Measurements from ENCODE around the gene HAAO. TPM values are rescaled to one million over a fixed set of nuclear protein-coding genes. Genes with fewer than 3 reads are reported as not detected.

HAAO gene
- total RNA-seq, 2 donors from 2014 or later, result 0.65 to 6.1 TPM

DNA sequence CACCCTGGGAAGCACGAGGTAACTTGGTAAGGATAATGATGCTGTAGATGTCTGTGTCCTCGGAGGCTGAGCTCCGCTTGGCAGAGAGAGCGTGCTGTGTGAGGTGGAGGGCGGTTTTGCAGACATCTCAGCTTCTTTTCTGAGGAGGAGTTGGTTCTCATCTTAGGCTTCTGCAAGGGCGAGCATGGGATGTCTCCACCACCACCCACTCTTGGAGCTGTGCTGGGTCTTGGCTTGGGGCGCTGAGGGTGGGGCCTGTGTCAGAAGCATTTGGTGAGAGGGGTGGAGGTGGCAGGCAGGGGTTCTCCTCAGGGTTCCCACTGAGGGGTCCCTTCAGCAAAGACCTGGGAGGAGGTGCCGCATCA is 37.6 kb downstream of the HAAO start:
- H3K4me3 Mint-ChIP-seq, result no peak overlapping the region
- ATAC-seq (replicated peaks in 1 of 2), result no peak

DNA sequence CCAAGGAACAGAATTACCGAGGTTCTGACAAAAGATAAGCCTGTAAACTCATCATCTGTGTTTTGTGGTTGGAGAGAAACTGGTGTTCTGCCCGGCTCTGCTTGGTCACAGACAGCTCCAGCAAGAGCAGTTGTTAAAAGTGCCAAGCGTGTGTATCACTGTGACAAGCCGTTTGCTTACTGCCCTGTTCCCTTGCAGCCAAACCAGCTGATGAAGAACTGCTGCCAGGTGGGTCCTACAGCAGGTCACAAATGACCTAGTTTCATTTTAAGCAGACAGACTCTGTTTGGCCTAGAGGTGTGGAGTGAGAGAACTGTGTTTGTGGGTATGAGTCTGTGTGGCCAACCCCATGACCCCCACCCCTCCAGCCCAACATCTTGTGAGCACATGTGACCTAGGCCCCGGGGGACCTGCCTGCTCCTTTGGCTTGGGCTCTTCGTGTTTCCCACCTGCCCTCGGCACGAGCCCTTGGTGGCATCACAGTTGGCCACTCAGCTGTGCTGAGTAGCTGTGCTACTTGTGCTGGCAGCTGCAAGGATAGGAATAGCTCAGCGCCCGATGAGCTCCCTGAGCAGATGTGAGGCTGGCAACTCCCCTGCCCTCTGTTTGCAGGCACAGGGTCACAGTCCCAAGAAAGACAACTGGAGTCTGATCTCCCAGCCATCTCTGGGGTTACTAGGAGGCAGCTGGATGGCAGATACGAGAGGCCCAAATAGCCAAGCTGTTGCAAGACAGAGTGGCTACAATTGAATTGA is 38.2 kb downstream of the HAAO start:
- Mint-ChIP-seq H3K27me3 (ENCODE audit: low read depth) (no peaks in the 10 kb centered on the region), H3K27ac (no peak overlapping the region), H3K36me3 (ENCODE audit: insufficient read depth in 2 of 2) (peaks cover 0 to 4% of the 10 kb centered on the region in 2 donors), H3K4me1 (ENCODE audit: low read depth) (peaks cover 5% of the 10 kb centered on the region), H3K9me3 (no peaks in the 10 kb centered on the region), H3K4me3 (no peak overlapping the region)
- ATAC-seq (replicated peaks in 1 of 2), result peak; percentile 33 to 55
- DNase-seq, result no peak

More for the DNA sequence above, 37.6 kb downstream of the HAAO start:
- Mint-ChIP-seq H3K36me3 (ENCODE audit: insufficient read depth in 2 of 2) (peaks cover 0 to 4% of the 10 kb centered on the region in 2 donors), H3K4me1 (ENCODE audit: low read depth) (peaks cover 5% of the 10 kb centered on the region), H3K27me3 (ENCODE audit: low read depth) (no peaks in the 10 kb centered on the region), H3K27ac (no peak overlapping the region), H3K9me3 (no peaks in the 10 kb centered on the region)
- no peak for DNase-seq

DNA sequence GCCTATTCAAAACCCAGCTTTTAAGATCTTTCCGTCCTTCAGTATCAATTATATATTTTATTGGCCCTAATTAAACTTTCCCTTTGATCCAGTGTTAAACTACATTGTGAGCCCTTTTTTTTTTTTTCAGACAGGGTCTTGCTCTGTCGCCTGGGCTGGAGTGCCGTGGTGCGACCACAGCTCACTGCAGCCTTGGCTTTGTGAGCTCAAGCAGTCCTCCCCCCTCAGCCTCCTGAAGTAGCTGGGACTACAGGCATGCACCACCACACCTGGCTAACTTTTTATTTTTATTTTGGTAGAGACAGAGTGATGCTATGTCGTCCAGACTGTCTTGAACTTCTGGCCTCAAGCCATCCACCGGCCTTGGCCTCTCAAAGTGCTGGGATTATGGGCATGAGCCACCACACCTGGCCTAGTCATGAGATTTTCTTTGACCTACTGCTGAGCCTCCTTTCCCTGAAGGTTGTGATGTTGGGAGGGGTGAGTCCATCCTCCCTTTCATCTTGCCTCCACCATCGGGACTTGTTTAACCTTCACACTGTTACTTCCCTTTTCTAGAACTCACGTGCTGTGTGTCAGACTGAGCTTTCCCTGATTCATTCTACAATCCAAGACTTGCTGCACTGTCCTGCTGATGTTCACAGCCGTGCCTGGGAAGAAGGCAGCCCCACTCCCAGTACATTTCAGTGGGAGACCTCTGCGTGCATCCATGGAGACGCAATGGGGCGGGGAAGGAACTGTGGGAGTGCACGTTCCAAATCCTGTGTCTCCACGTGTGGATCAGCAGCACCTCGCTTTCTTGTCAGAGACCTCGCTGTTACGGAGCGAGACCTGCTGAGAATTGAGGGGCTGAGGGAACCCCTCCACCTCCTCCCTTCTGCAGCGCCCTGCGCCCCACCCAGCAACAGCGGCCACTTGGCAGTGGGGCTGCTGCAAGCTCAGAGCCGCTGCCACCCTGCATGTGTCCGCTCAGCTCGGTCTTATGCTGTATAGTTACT is 39.3 kb downstream of the HAAO start:
- no peaks in the 10 kb centered on the region for H3K27me3 Mint-ChIP-seq (ENCODE audit: low read depth)
- no peak overlapping the region for H3K27ac Mint-ChIP-seq
- H3K4me3 Mint-ChIP-seq, result no peak overlapping the region
- no peaks in the 10 kb centered on the region for H3K9me3 Mint-ChIP-seq
- H3K4me1 Mint-ChIP-seq (ENCODE audit: low read depth), result peaks cover 5% of the 10 kb centered on the region
- H3K36me3 Mint-ChIP-seq (ENCODE audit: insufficient read depth in 2 of 2), result peaks cover 0 to 4% of the 10 kb centered on the region in 2 donors
- ATAC-seq (replicated peaks in 1 of 2), result no peak
- no peak for DNase-seq

DNA sequence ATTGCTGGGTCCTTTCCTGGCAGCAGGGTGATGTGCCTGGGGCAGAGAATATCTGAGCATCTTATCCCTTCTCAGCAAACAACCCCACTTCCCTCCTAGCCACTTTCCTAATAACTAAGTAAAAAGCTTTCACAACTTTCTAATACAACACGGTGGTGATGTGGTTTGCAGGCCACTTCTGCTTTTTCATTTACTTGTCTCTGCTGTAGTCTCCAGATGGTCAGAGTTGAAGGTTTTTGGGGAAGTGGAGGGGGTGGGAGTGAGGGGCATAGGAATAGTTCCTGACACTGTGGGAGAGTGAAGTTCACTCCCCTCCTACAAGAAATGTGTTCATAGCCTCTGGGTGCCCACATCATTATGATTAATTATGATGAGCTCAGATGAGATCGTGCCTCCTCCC is 40.1 kb downstream of the HAAO start:
- Mint-ChIP-seq H3K36me3 (ENCODE audit: insufficient read depth in 2 of 2) (peaks cover 0 to 4% of the 10 kb centered on the region in 2 donors), H3K4me1 (ENCODE audit: low read depth) (peaks cover 5% of the 10 kb centered on the region), H3K4me3 (no peak overlapping the region), H3K9me3 (no peaks in the 10 kb centered on the region), H3K27me3 (ENCODE audit: low read depth) (no peaks in the 10 kb centered on the region), H3K27ac (no peak overlapping the region)
- ATAC-seq (replicated peaks in 1 of 2), result no peak
- no peak for DNase-seq

DNA sequence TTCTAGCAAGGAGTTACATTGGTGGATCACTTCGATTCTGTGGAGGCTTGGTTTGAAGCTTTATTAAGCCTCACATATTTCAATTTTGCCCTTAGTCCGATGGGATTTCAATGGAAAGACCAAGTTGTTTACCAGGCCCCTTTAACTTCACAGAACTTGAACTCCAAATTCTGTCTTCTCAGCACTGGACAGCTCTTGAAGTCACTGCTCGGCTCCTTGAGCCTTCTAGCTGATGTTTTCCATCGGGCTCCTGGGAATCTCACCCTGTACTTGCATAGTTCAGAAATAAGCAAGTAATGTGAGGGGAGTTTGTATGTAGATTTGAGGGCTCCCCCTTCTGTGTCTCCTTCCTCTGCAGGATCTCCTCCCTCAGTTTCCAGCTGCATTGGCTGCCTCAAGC is 43.5 kb downstream of the HAAO start:
- no peaks in the 10 kb centered on the region for H3K27me3 Mint-ChIP-seq (ENCODE audit: low read depth)

DNA sequence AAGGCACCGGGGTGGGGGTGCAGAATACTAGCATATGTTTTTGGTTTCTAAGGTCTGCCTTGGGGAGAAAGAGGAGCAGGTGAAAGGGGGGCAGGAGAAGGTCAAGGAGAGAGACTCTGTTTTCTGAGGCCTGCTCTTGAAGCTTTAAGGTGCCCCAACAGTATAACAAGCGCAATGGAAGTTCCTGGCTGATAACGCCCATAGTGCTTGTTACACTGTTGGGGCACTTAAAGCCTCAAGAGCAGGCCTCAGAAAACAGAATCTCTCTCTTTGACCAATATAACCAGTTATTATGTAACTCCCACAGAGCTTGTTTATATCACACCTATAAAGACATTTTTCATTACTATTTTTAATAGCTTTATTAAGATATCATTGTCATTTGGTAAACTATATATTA is 45.0 kb downstream of the HAAO start:
- no peaks in the 10 kb centered on the region for H3K27me3 Mint-ChIP-seq (ENCODE audit: low read depth)
- no peak overlapping the region for H3K27ac Mint-ChIP-seq
- H3K4me1 Mint-ChIP-seq (ENCODE audit: low read depth), result no peaks in the 10 kb centered on the region
- peaks cover 0 to 7% of the 10 kb centered on the region in 2 donors for H3K36me3 Mint-ChIP-seq (ENCODE audit: insufficient read depth in 2 of 2)
- no peaks in the 10 kb centered on the region for H3K9me3 Mint-ChIP-seq
- ATAC-seq (replicated peaks in 1 of 2), result no peak
- H3K4me3 Mint-ChIP-seq, result no peak overlapping the region
- no peak for DNase-seq

More for the DNA sequence above, 43.5 kb downstream of the HAAO start:
- DNase-seq (no peak), ATAC-seq (replicated peaks in 1 of 2) (no peak)
- Mint-ChIP-seq H3K4me3 (no peak overlapping the region), H3K36me3 (ENCODE audit: insufficient read depth in 2 of 2) (peaks cover 0 to 4% of the 10 kb centered on the region in 2 donors), H3K9me3 (no peaks in the 10 kb centered on the region), H3K4me1 (ENCODE audit: low read depth) (no peaks in the 10 kb centered on the region), H3K27ac (no peak overlapping the region)

DNA sequence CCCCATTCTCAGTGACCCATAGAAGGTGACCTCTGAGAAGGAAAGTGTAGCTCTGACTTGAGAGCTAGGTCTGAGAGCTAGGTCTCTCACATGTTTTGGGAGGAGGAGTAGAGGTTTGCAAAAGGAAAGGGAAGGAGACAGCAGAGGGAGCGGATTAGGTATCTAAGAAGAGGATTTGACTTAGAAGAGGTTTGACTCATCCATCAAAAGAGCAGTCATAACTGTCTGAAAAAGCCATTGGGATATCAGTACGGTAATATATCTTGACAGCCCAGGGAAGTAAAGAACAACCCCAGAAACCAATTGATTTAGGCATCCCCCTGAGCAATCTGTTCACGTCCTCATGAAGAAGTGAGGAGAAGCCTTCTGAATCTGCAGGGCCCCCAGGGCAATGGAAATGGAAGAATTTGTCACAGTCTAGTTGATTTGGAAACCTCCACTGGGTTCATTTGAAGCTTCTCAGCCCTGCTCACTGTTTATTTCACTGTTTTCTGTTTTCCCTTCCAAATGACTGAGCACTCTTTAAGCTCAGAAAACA is 47.8 kb downstream of the HAAO start:
- Mint-ChIP-seq H3K4me1 (ENCODE audit: low read depth) (peaks cover 10% of the 10 kb centered on the region), H3K27me3 (ENCODE audit: low read depth) (no peaks in the 10 kb centered on the region), H3K4me3 (no peak overlapping the region), H3K9me3 (no peaks in the 10 kb centered on the region), H3K36me3 (ENCODE audit: insufficient read depth in 2 of 2) (peaks cover 4 to 7% of the 10 kb centered on the region in 2 donors), H3K27ac (no peak overlapping the region)
- no peak for ATAC-seq (replicated peaks in 1 of 2)
- DNase-seq, result no peak

DNA sequence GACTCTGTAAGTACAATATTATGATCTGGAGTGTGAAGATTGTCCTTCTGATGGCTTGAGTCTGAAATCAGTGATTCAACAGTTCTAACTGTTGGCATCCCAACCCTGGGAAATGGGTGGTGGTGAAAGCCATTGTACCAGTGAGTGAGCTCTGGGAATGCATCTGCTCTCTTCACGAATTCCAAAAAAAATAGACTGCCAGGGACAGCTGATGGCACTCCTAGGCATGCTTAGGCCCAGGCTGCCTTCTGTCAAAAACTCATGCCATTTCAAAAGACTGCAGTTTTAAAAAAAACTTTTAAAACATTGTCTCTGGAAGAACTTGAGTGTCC is 48.8 kb downstream of the HAAO start:
- Mint-ChIP-seq H3K4me1 (ENCODE audit: low read depth) (peaks cover 10% of the 10 kb centered on the region), H3K9me3 (no peaks in the 10 kb centered on the region), H3K27ac (no peak overlapping the region), H3K36me3 (ENCODE audit: insufficient read depth in 2 of 2) (peaks cover 6 to 12% of the 10 kb centered on the region in 2 donors), H3K4me3 (no peak overlapping the region), H3K27me3 (ENCODE audit: low read depth) (no peaks in the 10 kb centered on the region)
- DNase-seq (no peak), ATAC-seq (replicated peaks in 1 of 2) (no peak)

DNA sequence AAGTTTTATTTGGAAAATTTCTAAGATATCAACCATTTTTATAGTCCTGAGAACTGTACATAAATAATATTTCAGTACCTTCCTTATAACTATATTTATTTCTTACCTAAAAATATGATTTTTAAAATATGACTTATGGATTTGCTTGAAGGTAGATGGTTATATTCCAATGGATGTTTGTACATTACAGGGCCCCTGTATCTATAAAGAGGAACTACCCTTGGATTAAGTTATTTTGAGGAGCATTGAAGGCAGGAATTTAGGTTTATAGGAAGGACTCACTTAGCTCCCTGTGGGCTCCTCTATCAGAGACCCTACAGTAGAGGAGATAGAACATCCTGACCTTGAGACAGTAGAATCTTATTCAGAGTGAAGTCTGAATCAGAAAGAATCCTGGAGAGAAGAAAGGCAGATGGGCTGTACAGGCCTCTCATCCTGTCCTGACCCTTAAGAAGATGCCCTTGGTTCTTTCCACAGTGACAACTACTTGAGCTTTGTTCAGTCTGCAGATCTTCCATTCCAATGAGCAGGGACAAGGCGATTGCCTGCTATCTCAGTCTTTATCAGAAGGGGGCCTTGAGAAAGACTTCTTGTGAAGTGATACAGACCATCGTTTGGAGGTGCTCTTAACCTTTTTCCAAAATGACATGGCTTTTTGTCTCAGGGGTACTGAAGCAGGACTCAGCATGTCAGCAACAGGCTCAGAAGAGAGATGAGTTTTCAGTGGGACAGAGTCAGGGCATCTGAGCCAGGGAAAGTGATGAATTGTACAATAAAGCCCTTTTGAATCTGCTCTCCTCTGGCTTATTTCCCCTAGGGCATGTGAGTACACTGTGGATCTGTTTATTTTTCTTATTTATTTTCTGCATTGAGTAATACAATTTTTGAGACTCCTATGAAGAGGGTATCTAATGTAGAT is 49.4 kb downstream of the HAAO start:
- Mint-ChIP-seq H3K27ac (no peak overlapping the region), H3K4me1 (ENCODE audit: low read depth) (peaks cover 10% of the 10 kb centered on the region), H3K27me3 (ENCODE audit: low read depth) (no peaks in the 10 kb centered on the region), H3K4me3 (no peak overlapping the region), H3K9me3 (no peaks in the 10 kb centered on the region), H3K36me3 (ENCODE audit: insufficient read depth in 2 of 2) (peaks cover 6 to 12% of the 10 kb centered on the region in 2 donors)
- DNase-seq (no peak), ATAC-seq (replicated peaks in 1 of 2) (no peak)

DNA sequence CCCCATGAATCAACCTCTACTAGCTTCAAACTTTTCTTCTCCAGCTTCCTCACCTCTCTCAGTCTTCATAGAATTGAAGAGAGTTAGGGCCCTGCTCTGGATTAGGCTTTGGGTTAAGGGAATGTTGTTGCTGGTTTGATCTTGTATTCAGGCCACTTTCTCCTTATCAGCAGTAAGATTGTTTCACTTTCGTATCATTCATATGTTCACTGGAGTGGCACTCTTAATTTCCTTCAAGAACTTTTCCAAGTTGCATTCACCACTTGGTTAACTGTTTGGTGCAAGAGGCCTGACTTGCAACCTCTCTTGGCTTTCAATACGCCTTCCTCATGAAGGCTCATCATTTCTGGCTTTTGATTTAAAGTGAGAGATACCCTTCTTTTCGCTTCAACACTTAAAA is 51.2 kb downstream of the HAAO start:
- no peak overlapping the region for H3K27ac Mint-ChIP-seq
- DNase-seq (no peak), ATAC-seq (replicated peaks in 1 of 2) (no peak)
- no peak overlapping the region for H3K4me3 Mint-ChIP-seq
- peaks cover 7 to 16% of the 10 kb centered on the region in 2 donors for H3K36me3 Mint-ChIP-seq (ENCODE audit: insufficient read depth in 2 of 2)
- H3K27me3 Mint-ChIP-seq (ENCODE audit: low read depth), result no peaks in the 10 kb centered on the region
- peaks cover 0 to under 1% of the 10 kb centered on the region in 2 donors for H3K9me3 Mint-ChIP-seq
- H3K4me1 Mint-ChIP-seq (ENCODE audit: low read depth), result peaks cover 10% of the 10 kb centered on the region

DNA sequence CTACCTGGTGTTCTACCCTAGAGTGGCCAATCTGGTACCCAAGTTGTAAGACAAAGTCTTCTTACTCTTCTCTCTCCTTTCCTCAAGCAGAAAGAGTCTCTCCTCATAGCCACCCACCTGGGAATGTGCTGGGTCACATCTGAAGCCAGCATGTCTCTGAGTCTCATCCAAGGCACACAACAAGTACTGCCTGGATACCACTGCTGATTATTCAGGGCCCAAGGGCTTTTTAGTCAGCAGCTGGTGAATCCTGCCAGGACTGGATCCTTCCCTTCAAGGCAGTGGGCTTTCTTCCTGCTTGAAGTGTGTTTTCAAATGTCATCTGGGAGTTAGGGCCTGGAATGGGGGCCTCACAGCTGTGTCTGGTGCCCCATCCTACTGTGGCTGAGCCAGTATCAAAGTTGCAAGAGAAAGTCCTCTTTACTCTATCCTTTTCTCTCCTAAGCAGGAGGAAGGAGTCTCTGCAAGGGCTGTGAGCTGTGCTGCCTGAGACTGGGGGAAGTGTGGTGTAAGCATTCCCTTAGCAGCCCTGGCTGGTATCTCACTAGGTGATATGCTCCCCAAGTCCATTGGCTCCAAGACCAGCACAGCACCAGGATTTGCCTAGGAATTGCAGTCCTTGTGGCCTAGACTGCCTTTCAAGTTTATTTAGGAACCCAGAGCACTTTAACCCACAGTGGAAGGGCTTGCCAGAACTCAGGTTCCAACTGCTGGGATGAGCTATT is 55.6 kb downstream of the HAAO start:
- Mint-ChIP-seq H3K4me3 (no peak overlapping the region), H3K27ac (no peak overlapping the region), H3K36me3 (ENCODE audit: insufficient read depth in 2 of 2) (peaks cover 22 to 41% of the 10 kb centered on the region in 2 donors), H3K9me3 (peaks cover 11 to 13% of the 10 kb centered on the region in 2 donors), H3K27me3 (ENCODE audit: low read depth) (no peaks in the 10 kb centered on the region), H3K4me1 (ENCODE audit: low read depth) (peaks cover 10% of the 10 kb centered on the region)
- DNase-seq (no peak), ATAC-seq (replicated peaks in 1 of 2) (no peak)

DNA sequence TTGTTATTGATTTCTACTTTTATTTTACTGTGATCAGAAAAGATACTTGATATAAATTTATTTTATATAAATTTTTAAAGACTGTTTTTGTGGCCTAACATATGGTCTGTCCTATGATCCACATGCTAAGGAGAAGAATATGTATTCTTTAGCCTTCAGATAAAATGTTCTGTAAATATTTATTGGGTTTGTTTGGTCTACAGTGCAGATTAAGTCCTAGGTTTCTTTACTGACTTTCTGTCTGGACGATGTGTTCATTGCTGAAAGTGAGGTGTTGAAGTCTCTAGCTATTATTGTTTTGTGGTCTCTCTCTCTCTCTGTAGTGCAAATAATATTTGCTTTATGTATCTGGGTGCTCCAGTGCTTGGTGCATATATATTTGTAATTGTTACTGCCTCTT is 58.5 kb downstream of the HAAO start:
- Mint-ChIP-seq H3K36me3 (ENCODE audit: insufficient read depth in 2 of 2) (peaks cover 24 to 49% of the 10 kb centered on the region in 2 donors), H3K27me3 (ENCODE audit: low read depth) (no peaks in the 10 kb centered on the region), H3K9me3 (peaks cover 11 to 18% of the 10 kb centered on the region in 2 donors), H3K4me1 (ENCODE audit: low read depth) (no peaks in the 10 kb centered on the region), H3K27ac (peak overlapping the region; percentile 47), H3K4me3 (no peak overlapping the region)
- no peak for DNase-seq
- ATAC-seq (replicated peaks in 1 of 2), result no peak
